ENCODE data around the gene METAP2.

DNA sequence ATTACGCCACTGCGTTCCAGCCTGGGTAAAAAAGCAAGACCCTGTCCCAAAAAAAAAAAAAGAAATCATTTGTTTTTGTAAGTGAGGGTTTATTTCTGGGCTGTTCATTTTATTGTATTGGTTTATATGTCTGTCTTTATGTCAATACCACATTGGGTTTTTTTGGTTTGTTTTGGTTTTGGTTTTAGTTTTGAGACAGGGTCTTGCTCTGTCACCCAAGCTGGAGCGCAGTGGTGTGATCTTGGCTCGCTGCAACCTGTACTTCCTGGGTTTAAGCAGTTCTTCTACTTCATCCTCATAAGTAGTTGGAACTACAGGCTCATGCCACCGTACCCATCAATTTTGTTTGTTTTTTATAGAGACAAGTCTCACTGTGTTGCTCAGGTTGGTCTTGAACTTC is 25.0 kb downstream of the METAP2 start:
- no peak for TF ChIP-seq POLR2A (IDR thresholded peaks at IDR 0.05)
- TF ChIP-seq, protein P1, sequence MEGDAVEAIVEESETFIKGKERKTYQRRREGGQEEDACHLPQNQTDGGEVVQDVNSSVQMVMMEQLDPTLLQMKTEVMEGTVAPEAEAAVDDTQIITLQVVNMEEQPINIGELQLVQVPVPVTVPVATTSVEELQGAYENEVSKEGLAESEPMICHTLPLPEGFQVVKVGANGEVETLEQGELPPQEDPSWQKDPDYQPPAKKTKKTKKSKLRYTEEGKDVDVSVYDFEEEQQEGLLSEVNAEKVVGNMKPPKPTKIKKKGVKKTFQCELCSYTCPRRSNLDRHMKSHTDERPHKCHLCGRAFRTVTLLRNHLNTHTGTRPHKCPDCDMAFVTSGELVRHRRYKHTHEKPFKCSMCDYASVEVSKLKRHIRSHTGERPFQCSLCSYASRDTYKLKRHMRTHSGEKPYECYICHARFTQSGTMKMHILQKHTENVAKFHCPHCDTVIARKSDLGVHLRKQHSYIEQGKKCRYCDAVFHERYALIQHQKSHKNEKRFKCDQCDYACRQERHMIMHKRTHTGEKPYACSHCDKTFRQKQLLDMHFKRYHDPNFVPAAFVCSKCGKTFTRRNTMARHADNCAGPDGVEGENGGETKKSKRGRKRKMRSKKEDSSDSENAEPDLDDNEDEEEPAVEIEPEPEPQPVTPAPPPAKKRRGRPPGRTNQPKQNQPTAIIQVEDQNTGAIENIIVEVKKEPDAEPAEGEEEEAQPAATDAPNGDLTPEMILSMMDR (IDR thresholded peaks at IDR 0.05) = no peak

All from Peyer's patch (tissue), 4 donors.